LNCAP (cell line): ENCODE measurements around the gene YTHDC1.

Experiments used
- CTCF ChIP-seq: fragments of 450-650 bp; IDR thresholded peaks from 2 replicates; pipeline ENCODE4 v1.5.1; 2017; ENCODE audit warnings: mild to moderate bottlenecking

Gene YTHDC1

GRCh38 chr4:68367835-68368234, 17.9 kb upstream of the YTHDC1 start:
- TF ChIP-seq CTCF: no peak

DNA sequence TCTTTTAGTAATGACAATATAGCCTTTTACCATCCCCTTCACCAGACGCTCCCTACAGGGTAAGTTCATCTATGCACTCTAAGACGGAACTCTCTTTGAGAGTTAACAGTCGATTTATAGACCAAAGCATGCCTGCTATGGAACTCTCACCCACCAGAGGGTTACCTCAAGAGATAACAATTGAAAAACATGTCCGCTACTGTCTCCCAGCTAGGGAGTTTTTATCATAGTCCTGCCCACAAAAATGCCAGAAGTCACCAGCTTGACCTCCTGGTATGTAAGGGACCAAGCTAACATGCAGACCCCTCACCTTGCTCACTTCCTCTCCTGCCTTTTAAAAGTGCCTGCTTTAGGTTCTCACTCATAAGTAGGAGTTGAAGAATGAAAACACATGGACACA, 16.7 kb upstream of the YTHDC1 start:
- no peak for TF ChIP-seq CTCF

DNA sequence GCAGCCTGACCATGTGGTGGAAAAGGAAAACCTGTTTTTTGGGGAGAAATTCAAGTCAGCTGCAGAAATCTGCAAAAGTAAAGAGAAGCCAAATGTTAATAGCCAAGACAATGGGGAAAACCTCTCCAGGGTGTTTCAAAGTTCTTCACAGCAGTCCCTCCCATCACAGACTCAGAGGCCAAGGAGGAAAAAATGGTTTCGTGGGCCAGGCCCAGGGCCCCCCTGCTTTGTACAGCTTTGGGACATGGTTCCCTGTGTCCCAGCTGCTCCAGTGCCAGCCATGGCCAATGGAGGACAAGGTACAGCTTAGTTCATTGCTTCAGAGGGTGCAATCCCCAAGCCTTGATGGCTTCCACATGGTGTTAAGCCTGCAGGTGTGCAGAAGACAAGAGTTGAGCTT, 15.2 kb upstream of the YTHDC1 start:
- TF ChIP-seq CTCF: no peak

GRCh38 chr4:68361146-68361589, 11.3 kb upstream of the YTHDC1 start:
- TF ChIP-seq CTCF: no peak

DNA sequence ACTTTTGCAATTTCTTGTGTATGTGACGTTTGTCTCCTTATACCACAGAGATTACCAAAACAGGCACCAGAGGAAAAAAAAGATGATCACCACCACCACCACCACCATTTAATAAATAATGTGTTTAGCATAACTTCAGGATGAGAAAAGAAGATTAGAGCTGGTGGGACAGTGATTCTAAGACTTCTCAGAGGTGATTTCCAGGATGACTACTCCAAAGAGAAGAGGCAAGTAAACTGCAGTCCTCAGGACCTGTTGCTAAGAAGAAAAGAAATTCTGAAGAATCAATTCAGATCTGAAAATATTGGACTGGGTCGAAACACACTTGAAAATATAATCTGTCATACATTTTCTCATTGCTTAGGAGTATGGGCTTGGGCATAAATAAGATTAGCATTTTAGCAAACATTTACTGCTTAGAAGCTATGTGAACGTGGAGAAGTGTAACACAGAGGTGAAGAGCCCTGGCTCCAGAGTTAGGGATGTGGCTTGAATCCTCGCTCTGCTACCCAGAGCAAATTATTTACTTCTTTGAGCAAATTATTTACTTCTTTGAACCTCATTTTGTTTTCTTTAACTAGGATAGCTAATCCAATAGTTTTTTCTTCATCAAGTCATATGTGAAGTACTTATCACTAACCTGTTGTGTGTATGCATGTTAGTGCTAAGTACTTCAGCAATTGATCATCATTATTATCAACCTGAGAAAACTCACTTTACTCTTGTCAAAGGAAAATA, 10.5 kb upstream of the YTHDC1 start:
- TF ChIP-seq CTCF: no peak

GRCh38 chr4:68359508-68359907, 9.6 kb upstream of the YTHDC1 start:
- no peak for TF ChIP-seq CTCF

- no peak for TF ChIP-seq CTCF
Observed at GRCh38 chr4:68358988-68359387, 9.1 kb upstream of the YTHDC1 start.

GRCh38 chr4:68352791-68353190, 2.9 kb upstream of the YTHDC1 start:
- TF ChIP-seq CTCF: no peak
